CD14-positive monocyte (primary cell): Measurements from ENCODE around the gene CNOT6L. TPM values are rescaled to one million over a fixed set of nuclear protein-coding genes. Genes with fewer than 3 reads are reported as not detected.

ENCODE experiments used
- DNase-seq, 3 donors: peaks; one replicate each; pipeline ENCODE4 v3.0.0-alpha.2; 2011 to 2022
- H2AFZ ChIP-seq: 2 replicates; pipeline ENCODE4 v1.6.0; 2012; ENCODE audit warnings: mild to moderate bottlenecking, low read depth, low read length, inconsistent platforms; ENCODE audit not compliant: insufficient read depth, poor library complexity, severe bottlenecking
- H3K27ac ChIP-seq, 2 donors: 1 replicate in 1 of 2; 2 replicates in 1 of 2; pipeline ENCODE4 v1.5.1; 2012 to 2013; ENCODE audit warnings: low read length in 2 of 2, control low read depth in 1 of 2, inconsistent platforms in 1 of 2, low read depth in 1 of 2, mild to moderate bottlenecking in 1 of 2
- H3K27me3 ChIP-seq, 2 donors: one replicate each; pipeline versions ENCODE4 v1.6.0 to v1.6.1; 2011 to 2013; ENCODE audit warnings: low read length in 2 of 2; ENCODE audit not compliant: control insufficient read depth in 2 of 2, insufficient read depth in 2 of 2
- H3K36me3 ChIP-seq, 2 donors: replicated peaks in 1 of 2; 1 replicate in 1 of 2; 2 replicates in 1 of 2; pipeline versions ENCODE4 v1.5.1 to v1.6.1; 2012 to 2013; ENCODE audit warnings: low read length in 2 of 2, control low read depth in 1 of 2, inconsistent platforms in 1 of 2, mild to moderate bottlenecking in 1 of 2; ENCODE audit not compliant: insufficient read depth in 2 of 2, control insufficient read depth in 1 of 2
- H3K4me1 ChIP-seq, 2 donors: 1 replicate in 1 of 2; 2 replicates in 1 of 2; pipeline versions ENCODE4 v1.5.1 to v1.6.1; 2012 to 2013; ENCODE audit warnings: low read length in 2 of 2, control low read depth in 1 of 2, inconsistent platforms in 1 of 2, mild to moderate bottlenecking in 1 of 2, moderate library complexity in 1 of 2; ENCODE audit not compliant: insufficient read depth in 2 of 2, control insufficient read depth in 1 of 2
- H3K4me2 ChIP-seq: replicated peaks from 2 replicates; pipeline ENCODE3; 2012; ENCODE audit warnings: low read length, moderate library complexity, mild to moderate bottlenecking; ENCODE audit not compliant: poor library complexity, severe bottlenecking; ENCODE audit errors: extremely low read depth
- H3K4me3 ChIP-seq, 3 experiments: fragments of 200-600 bp in 1 of 3; sonication (generic) in 1 of 3; replicated peaks in 1 of 3; 1 replicate in 2 of 3; 2 replicates in 1 of 3; pipeline ENCODE4 v1.5.1; 2011 to 2013; ENCODE audit warnings: low read length in 3 of 3, mild to moderate bottlenecking in 3 of 3, control low read depth in 2 of 3, low read depth in 2 of 3, inconsistent platforms in 1 of 3, moderate library complexity in 1 of 3
- H3K79me2 ChIP-seq: 2 replicates; pipeline ENCODE4 v1.6.0; 2012; ENCODE audit warnings: mild to moderate bottlenecking, control low read depth, inconsistent platforms, low read length, moderate library complexity; ENCODE audit not compliant: insufficient read depth
- H3K9ac ChIP-seq: 2 replicates; pipeline ENCODE4 v1.6.0; 2017; ENCODE audit warnings: low read length, mild to moderate bottlenecking; ENCODE audit not compliant: insufficient read depth, poor library complexity, severe bottlenecking
- H3K9me3 ChIP-seq, 2 donors: replicated peaks in 1 of 2; 1 replicate in 1 of 2; 2 replicates in 1 of 2; pipeline versions ENCODE4 v1.5.1 to v1.6.1; 2012 to 2013; ENCODE audit warnings: low read length in 2 of 2, control low read depth in 1 of 2; ENCODE audit not compliant: control insufficient read depth in 1 of 2, insufficient read depth in 1 of 2
- H4K20me1 ChIP-seq: 2 replicates; pipeline ENCODE4 v1.6.0; 2012; ENCODE audit warnings: mild to moderate bottlenecking, low read length, control low read depth, moderate library complexity; ENCODE audit not compliant: insufficient read depth
- H3K27ac Mint-ChIP-seq, 7 donors: one replicate each; pipeline ENCODE4 v1.8.0; 2020; ENCODE audit warnings: mild to moderate bottlenecking in 7 of 7, mixed read lengths in 7 of 7, moderate library complexity in 6 of 7, inconsistent platforms in 2 of 7
- H3K27me3 Mint-ChIP-seq, 3 donors: one replicate each; pipeline ENCODE4 v1.8.0; 2021 to 2022; ENCODE audit warnings: low read depth in 3 of 3, mild to moderate bottlenecking in 3 of 3, mixed read lengths in 3 of 3, moderate library complexity in 3 of 3, inconsistent platforms in 1 of 3
- H3K36me3 Mint-ChIP-seq, 2 donors: one replicate each; pipeline ENCODE4 v1.8.0; 2020; ENCODE audit warnings: mixed read lengths in 2 of 2, inconsistent platforms in 1 of 2, mild to moderate bottlenecking in 1 of 2
- H3K4me1 Mint-ChIP-seq: one replicate; pipeline ENCODE4 v1.8.0; 2020; ENCODE audit warnings: mild to moderate bottlenecking, mixed read lengths
- H3K4me3 Mint-ChIP-seq, 2 donors: one replicate each; pipeline ENCODE4 v1.8.0; 2020; ENCODE audit warnings: mild to moderate bottlenecking in 2 of 2, mixed read lengths in 2 of 2, moderate library complexity in 1 of 2
- H3K9me3 Mint-ChIP-seq, 7 donors: one replicate each; pipeline ENCODE4 v1.8.0; 2020 to 2022; ENCODE audit warnings: mixed read lengths in 7 of 7, mild to moderate bottlenecking in 6 of 7, moderate library complexity in 6 of 7, inconsistent platforms in 2 of 7
- CTCF ChIP-seq: fragments of 200-600 bp; IDR thresholded peaks from one replicate; pipeline ENCODE4 v1.8.0; 2022; ENCODE audit warnings: antibody characterized with exemption, mild to moderate bottlenecking
- WGBS: methylation state at CpG from one replicate; pipeline ENCODE4 v1.1.5; 2013; ENCODE audit warnings: missing lambda C conversion rate; ENCODE audit not compliant: insufficient coverage; 5-methylcytosine and 5-hydroxymethylcytosine counted together
- intact Hi-C, 2 donors: fragments of 100-400 bp; cut with micrococcal nuclease; formaldehyde crosslinking; loops; one replicate each; pipeline versions ENCODE4 v1.15.0 to v1.15.1; 2023
- polyA plus RNA-seq, 3 donors: library from polyadenylated mRNA; depleted of rRNA in 1 of 3; unstranded in 2 of 3; stranded (reverse) in 1 of 3; fragments of 300-500 nt in 2 of 3; fragments of >200 nt in 1 of 3; fragmentation: Illumina TruSeq in 2 of 3; gene quantifications; 1 replicate in 2 of 3; 2 replicates in 1 of 3; pipeline ENCODE4 v1.2.3, GENCODE V29; 2012 to 2021

CNOT6L gene
- polyA plus RNA-seq, 3 donors, result 16.1 to 26.4 (median 26.3) TPM

- Mint-ChIP-seq H3K4me3 (no peak overlapping the region), H3K27ac (no peak overlapping the region), H3K9me3 (peaks cover 0 to 2% (median 0%) of the 10 kb centered on the region in 7 donors), H3K36me3 (no peaks in the 10 kb centered on the region), H3K27me3 (no peaks in the 10 kb centered on the region), H3K4me1 (no peaks in the 10 kb centered on the region)
- Histone ChIP-seq H3K4me1 (no peaks in the 10 kb centered on the region), H3K9me3 (no peaks in the 10 kb centered on the region), H3K4me2 (no peak overlapping the region), H3K4me3 (no peak overlapping the region), H3K79me2 (no peaks in the 10 kb centered on the region), H4K20me1 (no peaks in the 10 kb centered on the region), H3K36me3 (no peaks in the 10 kb centered on the region), H3K27me3 (no peaks in the 10 kb centered on the region), H3K27ac (no peak overlapping the region), H2AFZ (no peak overlapping the region), H3K9ac (no peak overlapping the region)
- no peak for DNase-seq
- WGBS, result no CpG with 5 or more reads among the region's 3 CpGs
- no peak for TF ChIP-seq CTCF
- intact Hi-C loops, result no loop called here
Observed at GRCh38 chr4:77845929-77846328, 26.8 kb upstream of the CNOT6L start.

GRCh38 chr4:77845400-77845799 is 26.2 kb upstream of the CNOT6L start:
- Histone ChIP-seq H2AFZ (no peak overlapping the region), H3K36me3 (no peaks in the 10 kb centered on the region), H3K4me2 (no peak overlapping the region), H3K4me3 (no peak overlapping the region), H3K9ac (no peak overlapping the region), H4K20me1 (no peaks in the 10 kb centered on the region), H3K9me3 (no peaks in the 10 kb centered on the region), H3K27me3 (no peaks in the 10 kb centered on the region), H3K79me2 (no peaks in the 10 kb centered on the region), H3K27ac (no peak overlapping the region), H3K4me1 (no peaks in the 10 kb centered on the region)
- intact Hi-C loops, result no loop called here
- no peaks in the 10 kb centered on the region for H3K36me3 Mint-ChIP-seq
- H3K9me3 Mint-ChIP-seq, result peaks cover 0 to 2% (median 0%) of the 10 kb centered on the region in 7 donors
- no peaks in the 10 kb centered on the region for H3K27me3 Mint-ChIP-seq
- no peaks in the 10 kb centered on the region for H3K4me1 Mint-ChIP-seq
- no peak overlapping the region for H3K4me3 Mint-ChIP-seq
- WGBS, result no CpG with 5 or more reads among the region's 1 CpG
- DNase-seq, result no peak
- no peak overlapping the region for H3K27ac Mint-ChIP-seq
- no peak for TF ChIP-seq CTCF
